Measurements from ENCODE around the gene GALNTL6. TPM values are rescaled to one million over a fixed set of nuclear protein-coding genes. Genes with fewer than 3 reads are reported as not detected.

Gene GALNTL6
- total and polyA plus RNA-seq, 2 experiments from 2014 or later = 0.38 to 0.40 TPM

DNA sequence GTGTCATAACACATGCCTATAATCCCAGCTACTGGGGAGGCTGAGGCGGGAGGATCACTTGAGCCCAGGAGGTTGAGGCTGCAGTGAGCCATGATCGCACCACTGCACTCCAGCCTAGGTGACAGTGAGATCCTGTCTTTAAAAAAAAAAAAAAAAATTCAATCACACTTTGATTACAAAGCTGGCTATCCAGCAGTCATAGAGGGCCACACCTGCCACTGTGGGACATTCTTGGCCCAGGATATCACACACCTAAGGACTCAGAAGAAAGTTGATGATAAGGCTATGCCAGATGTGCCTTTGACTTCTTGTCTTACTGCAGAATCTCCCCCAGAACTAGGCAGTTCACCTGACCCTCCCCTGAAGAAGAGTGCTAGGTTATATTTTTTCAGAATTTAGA lies 1232.9 kb downstream of the GALNTL6 start:
- Histone ChIP-seq H4K20me1 (replicated peaks; ENCODE audit: insufficient read depth) (no peaks in the 10 kb centered on the region), H3K27ac (ENCODE audit: low read depth) (no peak overlapping the region), H3K4me2 (no peak overlapping the region), H3K9me2 (ENCODE audit: insufficient read depth) (no peaks in the 10 kb centered on the region), H3F3A (replicated peaks; ENCODE audit: low read depth) (no peaks in the 10 kb centered on the region), H3K36me3 (ENCODE audit: insufficient read depth) (no peaks in the 10 kb centered on the region), H3K79me2 (replicated peaks; ENCODE audit: insufficient read depth) (no peaks in the 10 kb centered on the region), H3K27me3 (ENCODE audit: insufficient read depth) (no peaks in the 10 kb centered on the region), H3K4me1 (ENCODE audit: insufficient read depth) (peaks cover 9% of the 10 kb centered on the region), H3K4me3 (no peak overlapping the region), H2AFZ (no peak overlapping the region)
- H3K9me3 Mint-ChIP-seq = peaks cover 13% of the 10 kb centered on the region; the same call in 1 of the 3 replicates
- H3K36me3 Mint-ChIP-seq (ENCODE audit: low read depth) = no peaks in the 10 kb centered on the region
- no peak for TF ChIP-seq ZNF114 (CRISPR knock-in tag; IDR thresholded peaks at IDR 0.05)
- TF ChIP-seq REST (IDR thresholded peaks at IDR 0.05; ENCODE audit: unreplicated experiment) = no peak
- TF ChIP-seq POLR2AphosphoS5 (IDR thresholded peaks at IDR 0.05; ENCODE audit: low read depth) = no peak
- TF ChIP-seq, protein P1, sequence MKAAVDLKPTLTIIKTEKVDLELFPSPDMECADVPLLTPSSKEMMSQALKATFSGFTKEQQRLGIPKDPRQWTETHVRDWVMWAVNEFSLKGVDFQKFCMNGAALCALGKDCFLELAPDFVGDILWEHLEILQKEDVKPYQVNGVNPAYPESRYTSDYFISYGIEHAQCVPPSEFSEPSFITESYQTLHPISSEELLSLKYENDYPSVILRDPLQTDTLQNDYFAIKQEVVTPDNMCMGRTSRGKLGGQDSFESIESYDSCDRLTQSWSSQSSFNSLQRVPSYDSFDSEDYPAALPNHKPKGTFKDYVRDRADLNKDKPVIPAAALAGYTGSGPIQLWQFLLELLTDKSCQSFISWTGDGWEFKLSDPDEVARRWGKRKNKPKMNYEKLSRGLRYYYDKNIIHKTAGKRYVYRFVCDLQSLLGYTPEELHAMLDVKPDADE (IDR thresholded peaks at IDR 0.05) = no peak
- no peak for TF ChIP-seq CREB1 (CRISPR knock-in tag; IDR thresholded peaks at IDR 0.05; ENCODE audit: low read depth)
- TF ChIP-seq NANOG (IDR thresholded peaks at IDR 0.05; ENCODE audit: borderline replicate concordance) = no peak
- no peak overlapping the region for H3K4me3 Mint-ChIP-seq
- peaks cover 16% of the 10 kb centered on the region; the same call in 2 of the 3 replicates for H3K4me1 Mint-ChIP-seq
- no peak overlapping the region for H3K27ac Mint-ChIP-seq
- peaks cover 5% of the 10 kb centered on the region for H3K27me3 Mint-ChIP-seq (ENCODE audit: insufficient read depth, low read depth, poor library complexity)
- ATAC-seq = no peak
- no peak for DNase-seq (ENCODE audit: low spot score)

GRCh38 chr4:173046818-173047217 lies 1233.6 kb downstream of the GALNTL6 start:
- Mint-ChIP-seq H3K4me1 (peaks cover 22% of the 10 kb centered on the region; the same call in 2 of the 3 replicates), H3K4me3 (no peak overlapping the region), H3K27me3 (ENCODE audit: insufficient read depth, low read depth, poor library complexity) (peaks cover 5% of the 10 kb centered on the region), H3K36me3 (ENCODE audit: low read depth) (no peaks in the 10 kb centered on the region), H3K9me3 (peaks cover 13% of the 10 kb centered on the region; the same call in 1 of the 3 replicates), H3K27ac (no peak overlapping the region)
- ATAC-seq (no peak), DNase-seq (ENCODE audit: low spot score) (no peak)
- Histone ChIP-seq H3K79me2 (replicated peaks; ENCODE audit: insufficient read depth) (no peaks in the 10 kb centered on the region), H3F3A (replicated peaks; ENCODE audit: low read depth) (no peaks in the 10 kb centered on the region), H3K27me3 (ENCODE audit: insufficient read depth) (no peaks in the 10 kb centered on the region), H3K36me3 (ENCODE audit: insufficient read depth) (no peaks in the 10 kb centered on the region), H3K27ac (ENCODE audit: low read depth) (no peak overlapping the region), H3K4me2 (no peak overlapping the region), H3K4me1 (ENCODE audit: insufficient read depth) (peaks cover 15% of the 10 kb centered on the region), H3K4me3 (no peak overlapping the region), H2AFZ (no peak overlapping the region), H3K9me2 (ENCODE audit: insufficient read depth) (no peaks in the 10 kb centered on the region), H4K20me1 (replicated peaks; ENCODE audit: insufficient read depth) (no peaks in the 10 kb centered on the region)
- no peak for TF ChIP-seq CTCF (conservative IDR thresholded peaks at IDR 0.05; ENCODE audit: low read depth in 2 of 2)
- no peak for TF ChIP-seq REST (IDR thresholded peaks at IDR 0.05; ENCODE audit: unreplicated experiment)
- no peak for TF ChIP-seq EZH2phosphoT487 (IDR thresholded peaks at IDR 0.05; ENCODE audit: unreplicated experiment)
- no peak for TF ChIP-seq NANOG (IDR thresholded peaks at IDR 0.05; ENCODE audit: borderline replicate concordance)
- TF ChIP-seq, protein P1 (IDR thresholded peaks at IDR 0.05) = no peak
- no peak for TF ChIP-seq ZNF331 (CRISPR knock-in tag; IDR thresholded peaks at IDR 0.05; ENCODE audit: low read depth)
